Caco-2 (cell line): ENCODE results near the gene ETHE1. TPM values are rescaled to one million over a fixed set of nuclear protein-coding genes. Genes with fewer than 3 reads are reported as not detected.
"Not testable (repeated sequence)": the region's sequence is repeated elsewhere in the genome, so short reads cannot be mapped to it uniquely, and the experiment has no call there.

Experiments
- BruUV-seq: library from RNA; stranded (reverse); fragments of 400-500 nt; replicated peaks from 2 replicates; lab custom pipeline; 2021; lab: Mats Ljungman, UMichigan
- CTCF ChIA-PET: fragments of 300-600 bp; sonication (Branson Sonifier 250); formaldehyde crosslinking; loops from one replicate; lab custom pipeline; 2022; ENCODE audit warnings: antibody characterized with exemption; lab: Charles Lee
- POLR2A ChIA-PET: fragments of 300-600 bp; sonication (Branson Sonifier 250); formaldehyde crosslinking; loops from one replicate; lab custom pipeline; 2022; ENCODE audit warnings: antibody characterized with exemption; lab: Charles Lee
- DNase-seq, 2 experiments: peaks; one replicate each; pipeline versions ENCODE4 v3.0.0 to v3.0.0-alpha.2; 2020 to 2022
- H3K27me3 ChIP-seq: replicated peaks from 2 replicates; pipeline ENCODE4 v1.6.0; 2011; ENCODE audit warnings: low read length; ENCODE audit not compliant: control insufficient read depth, insufficient read depth
- H3K36me3 ChIP-seq: 2 replicates; pipeline ENCODE4 v1.5.1; 2011; ENCODE audit warnings: low read length; ENCODE audit not compliant: control insufficient read depth, insufficient read depth
- H3K4me1 ChIP-seq: fragments of 250-450 bp; sonication (Bioruptor Pico); 2 replicates; pipeline ENCODE4 v1.5.1; 2020; ENCODE audit warnings: mild to moderate bottlenecking
- H3K4me3 ChIP-seq: 2 replicates; pipeline ENCODE4 v1.5.1; 2011; ENCODE audit warnings: low read depth, mild to moderate bottlenecking, control low read depth, low read length
- H3K9me3 ChIP-seq: fragments of 250-450 bp; sonication (Bioruptor Pico); 2 replicates; pipeline ENCODE4 v1.5.1; 2020; ENCODE audit warnings: mild to moderate bottlenecking, moderate library complexity
- H3K27ac Mint-ChIP-seq: one replicate; pipeline ENCODE4 v1.8.0; 2022; ENCODE audit warnings: mixed read lengths; ENCODE audit not compliant: unreplicated experiment
- H3K27me3 Mint-ChIP-seq: one replicate; pipeline ENCODE4 v1.8.0; 2022; ENCODE audit warnings: mixed read lengths; ENCODE audit not compliant: insufficient read depth, unreplicated experiment
- H3K36me3 Mint-ChIP-seq: one replicate; pipeline ENCODE4 v1.8.0; 2022; ENCODE audit warnings: mild to moderate bottlenecking, mixed read lengths; ENCODE audit not compliant: insufficient read depth, unreplicated experiment
- H3K4me1 Mint-ChIP-seq: one replicate; pipeline ENCODE4 v1.8.0; 2022; ENCODE audit warnings: low read depth, mixed read lengths; ENCODE audit not compliant: unreplicated experiment
- H3K4me3 Mint-ChIP-seq: one replicate; pipeline ENCODE4 v1.8.0; 2022; ENCODE audit warnings: mild to moderate bottlenecking, moderate library complexity, mixed read lengths; ENCODE audit not compliant: unreplicated experiment
- H3K9me3 Mint-ChIP-seq: one replicate; pipeline ENCODE4 v1.8.0; 2022; ENCODE audit warnings: mixed read lengths; ENCODE audit not compliant: unreplicated experiment
- CTCF ChIP-seq, 2 experiments: fragments of 200-600 bp in 1 of 2; IDR thresholded peaks; 1 replicate in 1 of 2; 2 replicates in 1 of 2; pipeline versions ENCODE4 v1.5.1 to v1.8.0; 2011 to 2022; ENCODE audit warnings: antibody characterized with exemption in 1 of 2, control low read depth in 1 of 2, inconsistent platforms in 1 of 2, low read depth in 1 of 2, low read length in 1 of 2, mild to moderate bottlenecking in 1 of 2, moderate library complexity in 1 of 2; ENCODE audit not compliant: insufficient read depth in 1 of 2, severe bottlenecking in 1 of 2, unreplicated experiment in 1 of 2
- intact Hi-C: fragments of 100-400 bp; cut with micrococcal nuclease; formaldehyde crosslinking; loops from one replicate; pipeline ENCODE4 v1.10.0; 2022; ENCODE audit not compliant: unreplicated experiment
- total RNA-seq: library from RNA; stranded (reverse); gene quantifications from 2 replicates; pipeline ENCODE4 v1.2.3, GENCODE V29; 2022

The ETHE1 gene
- total RNA-seq, 1 experiment from 2014 or later = 39.6 TPM

- DNase-seq = no peak
- Mint-ChIP-seq H3K27me3 (no peaks in the 10 kb centered on the region), H3K4me3 (no peak overlapping the region), H3K36me3 (peaks cover 44% of the 10 kb centered on the region), H3K4me1 (no peaks in the 10 kb centered on the region), H3K27ac (no peak overlapping the region), H3K9me3 (no peaks in the 10 kb centered on the region)
- Histone ChIP-seq H3K9me3 (no peaks in the 10 kb centered on the region), H3K4me3 (no peak overlapping the region), H3K27me3 (no peaks in the 10 kb centered on the region), H3K36me3 (peaks cover 3% of the 10 kb centered on the region), H3K4me1 (no peaks in the 10 kb centered on the region)
- intact Hi-C loops = no loop called here
- CTCF ChIA-PET = no interaction called here
- no peak for TF ChIP-seq CTCF (IDR thresholded peaks at IDR 0.05; ENCODE audit: insufficient read depth in 1 of 2, low read depth in 1 of 2, low read length in 1 of 2, severe bottlenecking in 1 of 2, unreplicated experiment in 1 of 2)
- no TSS peak for BruUV-seq
- POLR2A ChIA-PET = no interaction called here
Measured at GRCh38 chr19:43552198-43552450, 25.1 kb upstream of the ETHE1 start.

GRCh38 chr19:43551399-43552197, 24.6 kb upstream of the ETHE1 start:
- H3K4me3 ChIP-seq = no peak overlapping the region
- Mint-ChIP-seq H3K9me3 (no peaks in the 10 kb centered on the region), H3K4me3 (no peak overlapping the region), H3K4me1 (no peaks in the 10 kb centered on the region), H3K27ac (no peak overlapping the region), H3K36me3 (peaks cover 46% of the 10 kb centered on the region), H3K27me3 (no peaks in the 10 kb centered on the region)
- no peak for DNase-seq
- ChIA-PET POLR2A (no interaction called here), CTCF (no interaction called here)
- H3K36me3 ChIP-seq = peaks cover 3% of the 10 kb centered on the region
- H3K4me1 ChIP-seq = no peaks in the 10 kb centered on the region
- H3K27me3 ChIP-seq = no peaks in the 10 kb centered on the region
- no peaks in the 10 kb centered on the region for H3K9me3 ChIP-seq
- intact Hi-C loops = no loop called here
- BruUV-seq = no TSS peak
- no peak for TF ChIP-seq CTCF (IDR thresholded peaks at IDR 0.05; ENCODE audit: insufficient read depth in 1 of 2, low read depth in 1 of 2, low read length in 1 of 2, severe bottlenecking in 1 of 2, unreplicated experiment in 1 of 2)

GRCh38 chr19:43548706-43549105, 21.7 kb upstream of the ETHE1 start:
- no peak for DNase-seq
- H3K36me3 ChIP-seq = peaks cover 3% of the 10 kb centered on the region
- no peak for TF ChIP-seq CTCF (IDR thresholded peaks at IDR 0.05; ENCODE audit: insufficient read depth in 1 of 2, low read depth in 1 of 2, low read length in 1 of 2, severe bottlenecking in 1 of 2, unreplicated experiment in 1 of 2)
- no peak overlapping the region for H3K4me3 Mint-ChIP-seq
- H3K9me3 ChIP-seq = no peaks in the 10 kb centered on the region
- peaks cover 31% of the 10 kb centered on the region for H3K36me3 Mint-ChIP-seq
- no peak overlapping the region for H3K4me3 ChIP-seq
- CTCF ChIA-PET = no interaction called here
- H3K27me3 Mint-ChIP-seq = no peaks in the 10 kb centered on the region
- no TSS peak for BruUV-seq
- H3K27ac Mint-ChIP-seq = no peak overlapping the region
- intact Hi-C loops = no loop called here
- H3K9me3 Mint-ChIP-seq = no peaks in the 10 kb centered on the region
- no peaks in the 10 kb centered on the region for H3K4me1 ChIP-seq
- no peaks in the 10 kb centered on the region for H3K4me1 Mint-ChIP-seq
- POLR2A ChIA-PET = no interaction called here
- no peaks in the 10 kb centered on the region for H3K27me3 ChIP-seq

GRCh38 chr19:43547926-43548325, 20.9 kb upstream of the ETHE1 start:
- H3K36me3 ChIP-seq, H3K27ac Mint-ChIP-seq, H3K9me3 Mint-ChIP-seq, intact Hi-C loops, H3K4me3 ChIP-seq, POLR2A ChIA-PET, H3K9me3 ChIP-seq, BruUV-seq, H3K4me3 Mint-ChIP-seq, H3K27me3 ChIP-seq, H3K4me1 Mint-ChIP-seq, DNase-seq, H3K27me3 Mint-ChIP-seq, CTCF ChIA-PET, H3K4me1 ChIP-seq: not testable (repeated sequence)
- peaks cover 31% of the 10 kb centered on the region for H3K36me3 Mint-ChIP-seq
